ENCODE measurements around the gene FGF21. TPM values are rescaled to one million over a fixed set of nuclear protein-coding genes. Genes with fewer than 3 reads are reported as not detected.
"Not testable (repeated sequence)": the region's sequence is repeated elsewhere in the genome, so short reads cannot be mapped to it uniquely, and the experiment has no call there.

FGF21 gene
- total RNA-seq, 1 donor = not detected

- peaks cover 3% of the 10 kb centered on the region for H3K4me1 ChIP-seq (ENCODE audit: insufficient read depth, low read length)
- H3K4me3 ChIP-seq (ENCODE audit: low read length) = no peak overlapping the region
- no peaks in the 10 kb centered on the region for H3K9me3 ChIP-seq (ENCODE audit: low read depth, low read length)
- H3K27me3 ChIP-seq (ENCODE audit: insufficient read depth, low read length) = no peaks in the 10 kb centered on the region
These were observed 29.2 kb downstream of the FGF21 start for GRCh38 chr19:48784527-48784926.

GRCh38 chr19:48786422-48786821 is 31.1 kb downstream of the FGF21 start:
- H3K4me3 ChIP-seq (ENCODE audit: low read length); H3K9me3 ChIP-seq (ENCODE audit: low read depth, low read length); H3K27me3 ChIP-seq (ENCODE audit: insufficient read depth, low read length); H3K4me1 ChIP-seq (ENCODE audit: insufficient read depth, low read length): not testable (repeated sequence)

GRCh38 chr19:48787331-48787730 is 32.0 kb downstream of the FGF21 start:
- not testable (repeated sequence) for H3K4me3 ChIP-seq (ENCODE audit: low read length); H3K4me1 ChIP-seq (ENCODE audit: insufficient read depth, low read length); H3K27me3 ChIP-seq (ENCODE audit: insufficient read depth, low read length); H3K9me3 ChIP-seq (ENCODE audit: low read depth, low read length)

GRCh38 chr19:48793271-48793670 is 37.9 kb downstream of the FGF21 start:
- H3K4me3 ChIP-seq (ENCODE audit: low read length) = no peak overlapping the region
- no peaks in the 10 kb centered on the region for H3K27me3 ChIP-seq (ENCODE audit: insufficient read depth, low read length)
- no peaks in the 10 kb centered on the region for H3K9me3 ChIP-seq (ENCODE audit: low read depth, low read length)
- peaks cover 4% of the 10 kb centered on the region for H3K4me1 ChIP-seq (ENCODE audit: insufficient read depth, low read length)

- H3K27me3 ChIP-seq (ENCODE audit: insufficient read depth, low read length) = no peaks in the 10 kb centered on the region
- peaks cover 4% of the 10 kb centered on the region for H3K4me1 ChIP-seq (ENCODE audit: insufficient read depth, low read length)
- no peak overlapping the region for H3K4me3 ChIP-seq (ENCODE audit: low read length)
- H3K9me3 ChIP-seq (ENCODE audit: low read depth, low read length) = no peaks in the 10 kb centered on the region
These were observed 39.0 kb downstream of the FGF21 start for GRCh38 chr19:48794291-48794690.

- Histone ChIP-seq H3K9me3 (ENCODE audit: low read depth, low read length) (no peaks in the 10 kb centered on the region), H3K27me3 (ENCODE audit: insufficient read depth, low read length) (no peaks in the 10 kb centered on the region), H3K4me3 (ENCODE audit: low read length) (peak overlapping the region; percentile 36), H3K4me1 (ENCODE audit: insufficient read depth, low read length) (peaks cover 4% of the 10 kb centered on the region)
These were observed 39.8 kb downstream of the FGF21 start for GRCh38 chr19:48795055-48795684.

- Histone ChIP-seq H3K9me3 (ENCODE audit: low read depth, low read length) (no peaks in the 10 kb centered on the region), H3K4me3 (ENCODE audit: low read length) (no peak overlapping the region), H3K27me3 (ENCODE audit: insufficient read depth, low read length) (no peaks in the 10 kb centered on the region), H3K4me1 (ENCODE audit: insufficient read depth, low read length) (peaks cover 4% of the 10 kb centered on the region)
These were observed 40.4 kb downstream of the FGF21 start for GRCh38 chr19:48795685-48796070.

- Histone ChIP-seq H3K4me1 (ENCODE audit: insufficient read depth, low read length) (peaks cover 4% of the 10 kb centered on the region), H3K9me3 (ENCODE audit: low read depth, low read length) (no peaks in the 10 kb centered on the region), H3K4me3 (ENCODE audit: low read length) (no peak overlapping the region), H3K27me3 (ENCODE audit: insufficient read depth, low read length) (no peaks in the 10 kb centered on the region)
These were observed 41.2 kb downstream of the FGF21 start for GRCh38 chr19:48796298-48797083.

- no peaks in the 10 kb centered on the region for H3K27me3 ChIP-seq (ENCODE audit: insufficient read depth, low read length)
- H3K4me1 ChIP-seq (ENCODE audit: insufficient read depth, low read length) = peaks cover 4% of the 10 kb centered on the region
- no peak overlapping the region for H3K4me3 ChIP-seq (ENCODE audit: low read length)
- no peaks in the 10 kb centered on the region for H3K9me3 ChIP-seq (ENCODE audit: low read depth, low read length)
These were observed 41.8 kb downstream of the FGF21 start for GRCh38 chr19:48797103-48797502.

GRCh38 chr19:48798937-48799336 is 43.6 kb downstream of the FGF21 start:
- Histone ChIP-seq H3K4me1 (ENCODE audit: insufficient read depth, low read length) (peaks cover 4% of the 10 kb centered on the region), H3K27me3 (ENCODE audit: insufficient read depth, low read length) (no peaks in the 10 kb centered on the region), H3K9me3 (ENCODE audit: low read depth, low read length) (no peaks in the 10 kb centered on the region)

GRCh38 chr19:48799358-48800300 is 44.3 kb downstream of the FGF21 start:
- Histone ChIP-seq H3K4me3 (ENCODE audit: low read length) (no peak overlapping the region), H3K27me3 (ENCODE audit: insufficient read depth, low read length) (no peaks in the 10 kb centered on the region), H3K4me1 (ENCODE audit: insufficient read depth, low read length) (peaks cover 4% of the 10 kb centered on the region), H3K9me3 (ENCODE audit: low read depth, low read length) (no peaks in the 10 kb centered on the region)

More at GRCh38 chr19:48798937-48799336, 43.6 kb downstream of the FGF21 start:
- H3K4me3 ChIP-seq (ENCODE audit: low read length) = no peak overlapping the region

- no peak overlapping the region for H3K4me3 ChIP-seq (ENCODE audit: low read length)
- no peaks in the 10 kb centered on the region for H3K4me1 ChIP-seq (ENCODE audit: insufficient read depth, low read length)
- no peaks in the 10 kb centered on the region for H3K27me3 ChIP-seq (ENCODE audit: insufficient read depth, low read length)
- no peaks in the 10 kb centered on the region for H3K9me3 ChIP-seq (ENCODE audit: low read depth, low read length)
These were observed 47.3 kb downstream of the FGF21 start for GRCh38 chr19:48802623-48803022.

- Histone ChIP-seq H3K4me1 (ENCODE audit: insufficient read depth, low read length) (no peaks in the 10 kb centered on the region), H3K4me3 (ENCODE audit: low read length) (no peak overlapping the region), H3K27me3 (ENCODE audit: insufficient read depth, low read length) (no peaks in the 10 kb centered on the region), H3K9me3 (ENCODE audit: low read depth, low read length) (no peaks in the 10 kb centered on the region)
These were observed 49.2 kb downstream of the FGF21 start for GRCh38 chr19:48804496-48804895.

GRCh38 chr19:48805452-48805851 is 50.1 kb downstream of the FGF21 start:
- Histone ChIP-seq H3K4me1 (ENCODE audit: insufficient read depth, low read length) (peaks cover 8% of the 10 kb centered on the region), H3K4me3 (ENCODE audit: low read length) (no peak overlapping the region), H3K27me3 (ENCODE audit: insufficient read depth, low read length) (no peaks in the 10 kb centered on the region), H3K9me3 (ENCODE audit: low read depth, low read length) (no peaks in the 10 kb centered on the region)

GRCh38 chr19:48806518-48806817 is 51.1 kb downstream of the FGF21 start:
- Histone ChIP-seq H3K4me1 (ENCODE audit: insufficient read depth, low read length) (peaks cover 14% of the 10 kb centered on the region), H3K4me3 (ENCODE audit: low read length) (no peak overlapping the region), H3K9me3 (ENCODE audit: low read depth, low read length) (no peaks in the 10 kb centered on the region), H3K27me3 (ENCODE audit: insufficient read depth, low read length) (no peaks in the 10 kb centered on the region)

Data from mononuclear cell (primary cell).